ENCODE measurements around the gene IGSF8.

Gene IGSF8

GRCh38 chr1:160084771-160085321 lies 13.6 kb downstream of the IGSF8 start:
- no peak for DNase-seq

- peak; percentile 70 for DNase-seq
Observed at GRCh38 chr1:160083968-160084770, 14.2 kb downstream of the IGSF8 start.

- no peak for DNase-seq
Observed at GRCh38 chr1:160082926-160083325, 15.5 kb downstream of the IGSF8 start.

GRCh38 chr1:160082487-160082886 lies 15.9 kb downstream of the IGSF8 start:
- no peak for DNase-seq

GRCh38 chr1:160081261-160081936 lies 17.0 kb downstream of the IGSF8 start, which contains the start of gene KCNJ9:
KCNJ9 (plus strand) TSS chr1:160081538; CDS start chr1:160084031, 2,493 bp downstream.
- no peak for DNase-seq

- no peak for DNase-seq
Observed at GRCh38 chr1:160080381-160081100, 17.9 kb downstream of the IGSF8 start.

- no peak for DNase-seq
Observed at GRCh38 chr1:160079448-160079847, 19.0 kb downstream of the IGSF8 start.

- peak; percentile 52 for DNase-seq
Observed at GRCh38 chr1:160078512-160079195, 19.8 kb downstream of the IGSF8 start.

- DNase-seq: no peak
Observed at GRCh38 chr1:160077486-160077885, 20.9 kb downstream of the IGSF8 start.

- DNase-seq: no peak
Observed at GRCh38 chr1:160076295-160076694, 22.1 kb downstream of the IGSF8 start.

- DNase-seq: no peak
Observed at GRCh38 chr1:160075836-160076235, 22.6 kb downstream of the IGSF8 start.

GRCh38 chr1:160074865-160075264 lies 23.6 kb downstream of the IGSF8 start:
- no peak for DNase-seq

GRCh38 chr1:160071289-160071688 lies 27.1 kb downstream of the IGSF8 start:
- DNase-seq: no peak

- peak; percentile 81 for DNase-seq
Observed at GRCh38 chr1:160070243-160071163, 27.9 kb downstream of the IGSF8 start.

GRCh38 chr1:160069460-160070231 lies 28.8 kb downstream of the IGSF8 start, which contains the start of gene KCNJ10:
KCNJ10 (minus strand) TSS chr1:160070160; CDS start chr1:160042532, 27,628 bp downstream.
- DNase-seq: no peak

GRCh38 chr1:160068225-160068624 lies 30.2 kb downstream of the IGSF8 start:
- DNase-seq: no peak

GRCh38 chr1:160066829-160067745 lies 31.3 kb downstream of the IGSF8 start:
- DNase-seq: no peak

GRCh38 chr1:160064746-160065145 lies 33.7 kb downstream of the IGSF8 start:
- DNase-seq: no peak

- no peak for DNase-seq
Observed at GRCh38 chr1:160064164-160064563, 34.3 kb downstream of the IGSF8 start.
